ENCODE results near the gene PTX4.

PTX4 gene

GRCh38 chr16:1492082-1492922 is 3.6 kb upstream of the PTX4 start:
- H3K4me3 ChIP-seq (ENCODE audit: low read depth, low read length), result peak overlapping the region; percentile 79
- DNase-seq (ENCODE audit: low read depth), result no peak
- no peak for TF ChIP-seq CTCF (IDR thresholded peaks at IDR 0.05; ENCODE audit: low read depth, low read length, missing control alignments)
- in situ Hi-C loops (cut with HindIII; ENCODE audit: low sequenced_read_pairs), result loop anchor here (25.0 kb wide), 1 partner anchor 105 kb away; no protein-coding TSS in a partner anchor

DNA sequence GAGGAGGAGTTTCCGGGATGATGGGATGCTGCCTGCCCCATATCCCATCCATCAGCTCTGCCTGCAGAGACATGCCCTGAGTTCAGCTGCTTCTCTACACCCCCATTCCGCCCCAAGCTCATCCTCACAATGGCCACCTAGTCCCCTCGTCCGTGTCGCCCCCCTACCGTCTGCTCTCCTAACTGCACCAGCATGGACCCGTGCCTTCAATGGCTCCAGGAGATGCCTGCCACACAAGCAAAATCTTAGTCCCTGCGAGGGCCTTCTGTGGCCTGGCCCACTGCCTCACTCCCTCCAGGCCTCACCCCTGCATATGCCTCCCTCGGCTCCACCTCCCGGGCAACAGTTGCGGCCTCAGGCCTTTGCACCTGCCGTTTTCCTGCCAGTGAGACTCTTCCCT is 2.6 kb upstream of the PTX4 start:
- DNase-seq (ENCODE audit: low read depth), result no peak
- in situ Hi-C loops (cut with HindIII; ENCODE audit: low sequenced_read_pairs), result loop anchor here (25.0 kb wide), 1 partner anchor 104 kb away; no protein-coding TSS in a partner anchor
- TF ChIP-seq CTCF (IDR thresholded peaks at IDR 0.05; ENCODE audit: low read depth, low read length, missing control alignments), result no peak
- no peak overlapping the region for H3K4me3 ChIP-seq (ENCODE audit: low read depth, low read length)

GRCh38 chr16:1489077-1489476 is 333 bp upstream of the PTX4 start:
- in situ Hi-C loops (cut with HindIII; ENCODE audit: low sequenced_read_pairs), result loop anchor here (25.0 kb wide), 1 partner anchor 102 kb away; no protein-coding TSS in a partner anchor
- no peak overlapping the region for H3K4me3 ChIP-seq (ENCODE audit: low read depth, low read length)
- no peak for DNase-seq (ENCODE audit: low read depth)
- no peak for TF ChIP-seq CTCF (IDR thresholded peaks at IDR 0.05; ENCODE audit: low read depth, low read length, missing control alignments)

- DNase-seq (ENCODE audit: low read depth), result no peak
- TF ChIP-seq CTCF (IDR thresholded peaks at IDR 0.05; ENCODE audit: low read depth, low read length, missing control alignments), result no peak
- in situ Hi-C loops (cut with HindIII; ENCODE audit: low sequenced_read_pairs), result loop anchor here (25.0 kb wide), 1 partner anchor 101 kb away; no protein-coding TSS in a partner anchor
- no peak overlapping the region for H3K4me3 ChIP-seq (ENCODE audit: low read depth, low read length)
These were observed 616 bp downstream of the PTX4 start for GRCh38 chr16:1488054-1488601.

DNA sequence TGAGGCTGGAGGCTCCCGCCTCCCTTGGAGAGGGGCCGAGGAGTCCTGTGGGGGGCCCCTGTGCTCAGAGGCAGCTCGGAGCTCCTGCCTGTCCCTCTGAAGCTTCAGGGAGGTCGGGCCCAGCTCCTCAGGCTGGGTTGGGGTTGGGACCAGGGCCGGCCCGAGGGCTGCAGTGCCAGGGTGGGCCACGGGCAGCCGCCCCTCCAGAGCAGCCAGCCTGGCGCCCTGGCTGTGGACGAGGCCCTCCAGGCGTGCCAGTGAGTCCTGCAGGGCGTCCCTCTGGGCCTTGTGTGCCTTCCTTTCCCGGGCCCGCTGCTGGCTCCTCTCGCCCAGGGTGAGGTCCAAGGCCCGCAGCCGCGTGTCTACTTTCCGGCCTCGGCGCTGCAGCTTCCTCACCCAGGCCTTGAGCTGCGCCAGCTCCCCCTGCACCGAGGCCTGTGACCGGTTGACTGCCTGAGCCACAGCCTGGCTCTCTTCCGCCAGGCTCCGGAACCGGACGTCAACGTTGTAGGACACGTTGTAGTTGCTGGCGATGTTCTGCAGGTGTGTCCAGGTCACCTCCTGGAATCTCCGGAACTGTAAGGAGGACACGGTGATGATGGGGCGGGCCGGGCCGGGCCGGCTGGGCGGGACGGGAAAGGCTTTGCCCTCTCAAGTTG is 1.2 kb downstream of the PTX4 start:
- no peak overlapping the region for H3K4me3 ChIP-seq (ENCODE audit: low read depth, low read length)
- in situ Hi-C loops (cut with HindIII; ENCODE audit: low sequenced_read_pairs), result loop anchor here (25.0 kb wide), 1 partner anchor 100 kb away; no protein-coding TSS in a partner anchor
- no peak for DNase-seq (ENCODE audit: low read depth)
- no peak for TF ChIP-seq CTCF (IDR thresholded peaks at IDR 0.05; ENCODE audit: low read depth, low read length, missing control alignments)
